Smooth muscle cell (in vitro differentiated cells): Measurements from ENCODE around the gene ODAD2. TPM values are rescaled to one million over a fixed set of nuclear protein-coding genes. Genes with fewer than 3 reads are reported as not detected.

ENCODE experiments used
- DNase-seq: peaks from one replicate; lab custom pipeline; 2025; ENCODE audit not compliant: unreplicated experiment; lab: John Stamatoyannopoulos, UW
- H2AFZ ChIP-seq: fragments of 200-600 bp; sonication (generic); 2 replicates; pipeline ENCODE4 v1.6.0; 2016; ENCODE audit warnings: antibody characterized with exemption, low read depth, mild to moderate bottlenecking
- H3F3A ChIP-seq: fragments of 200-600 bp; sonication (generic); 2 replicates; pipeline ENCODE4 v1.6.0; 2017; ENCODE audit warnings: antibody characterized with exemption, low read depth
- H3K27ac ChIP-seq: fragments of 200-600 bp; sonication (generic); 2 replicates; pipeline ENCODE4 v1.5.1; 2016; ENCODE audit warnings: low read depth, mild to moderate bottlenecking
- H3K27me3 ChIP-seq: fragments of 200-600 bp; sonication (generic); 2 replicates; pipeline ENCODE4 v1.6.1; 2016; ENCODE audit warnings: low read depth, mild to moderate bottlenecking
- H3K36me3 ChIP-seq: fragments of 200-600 bp; sonication (generic); 2 replicates; pipeline ENCODE4 v1.5.1; 2016; ENCODE audit warnings: low read depth
- H3K4me1 ChIP-seq: fragments of 200-600 bp; sonication (generic); 2 replicates; pipeline ENCODE4 v1.5.1; 2016; ENCODE audit warnings: low read depth
- H3K4me2 ChIP-seq: fragments of 200-600 bp; sonication (generic); 2 replicates; pipeline ENCODE4 v1.6.0; 2016; ENCODE audit warnings: mild to moderate bottlenecking
- H3K4me3 ChIP-seq: fragments of 200-600 bp; sonication (generic); 2 replicates; pipeline ENCODE4 v1.5.1; 2016; ENCODE audit warnings: mild to moderate bottlenecking
- H3K79me2 ChIP-seq: fragments of 200-600 bp; sonication (generic); 2 replicates; pipeline ENCODE4 v1.6.0; 2016; ENCODE audit warnings: low read depth, mild to moderate bottlenecking
- H3K9ac ChIP-seq: fragments of 200-600 bp; sonication (generic); 2 replicates; pipeline ENCODE4 v1.6.0; 2016; ENCODE audit warnings: low read depth
- H3K9me3 ChIP-seq: fragments of 200-600 bp; sonication (generic); replicated peaks from 2 replicates; pipeline ENCODE4 v1.5.1; 2016; ENCODE audit warnings: low read depth
- H4K20me1 ChIP-seq: fragments of 200-600 bp; sonication (generic); 2 replicates; pipeline ENCODE4 v1.6.0; 2016; ENCODE audit warnings: low read depth
- WGBS: methylation state at CpG from one replicate; pipeline ENCODE4 v1.1.7; 2016; ENCODE audit warnings: low lambda C conversion rate; 5-methylcytosine and 5-hydroxymethylcytosine counted together
- polyA plus RNA-seq: library from polyadenylated mRNA; unstranded; fragments of >200 nt; fragmentation: Nextera tagmentation; extraction: Ambion mirVana; gene quantifications from 2 replicates; pipeline ENCODE4 v1.2.1, GENCODE V29; 2016
- total RNA-seq: library from RNA; depleted of rRNA; stranded (reverse); fragments of >200 nt; gene quantifications from 2 replicates; pipeline ENCODE4 v1.2.3, GENCODE V29; 2014
- TF ChIP-seq, protein P1 (sequence below): fragments of 200-600 bp; sonication (generic); IDR thresholded peaks from 2 replicates; pipeline ENCODE4 v1.5.1; 2017; ENCODE audit warnings: borderline replicate concordance, mild to moderate bottlenecking, antibody characterized with exemption; ENCODE audit not compliant: insufficient read depth, poor library complexity, severe bottlenecking

The ODAD2 gene
- total and polyA plus RNA-seq, 2 experiments from 2014 or later = 0.45 TPM; not detected in 1

- no peak overlapping the region for H3K27ac ChIP-seq
- no peak for DNase-seq
These were observed 9.2 kb upstream of the ODAD2 start for GRCh38 chr10:28008054-28008453.

GRCh38 chr10:28001353-28001752 is 2.5 kb upstream of the ODAD2 start:
- Histone ChIP-seq H3K36me3 (no peaks in the 10 kb centered on the region), H3K4me1 (peaks cover 12% of the 10 kb centered on the region), H3K27me3 (peaks cover 45% of the 10 kb centered on the region), H4K20me1 (no peaks in the 10 kb centered on the region), H3F3A (no peaks in the 10 kb centered on the region), H3K9me3 (no peaks in the 10 kb centered on the region), H3K27ac (no peak overlapping the region), H3K79me2 (no peaks in the 10 kb centered on the region), H3K4me2 (no peak overlapping the region), H3K9ac (no peak overlapping the region), H3K4me3 (no peak overlapping the region), H2AFZ (no peak overlapping the region)
- TF ChIP-seq, protein P1, sequence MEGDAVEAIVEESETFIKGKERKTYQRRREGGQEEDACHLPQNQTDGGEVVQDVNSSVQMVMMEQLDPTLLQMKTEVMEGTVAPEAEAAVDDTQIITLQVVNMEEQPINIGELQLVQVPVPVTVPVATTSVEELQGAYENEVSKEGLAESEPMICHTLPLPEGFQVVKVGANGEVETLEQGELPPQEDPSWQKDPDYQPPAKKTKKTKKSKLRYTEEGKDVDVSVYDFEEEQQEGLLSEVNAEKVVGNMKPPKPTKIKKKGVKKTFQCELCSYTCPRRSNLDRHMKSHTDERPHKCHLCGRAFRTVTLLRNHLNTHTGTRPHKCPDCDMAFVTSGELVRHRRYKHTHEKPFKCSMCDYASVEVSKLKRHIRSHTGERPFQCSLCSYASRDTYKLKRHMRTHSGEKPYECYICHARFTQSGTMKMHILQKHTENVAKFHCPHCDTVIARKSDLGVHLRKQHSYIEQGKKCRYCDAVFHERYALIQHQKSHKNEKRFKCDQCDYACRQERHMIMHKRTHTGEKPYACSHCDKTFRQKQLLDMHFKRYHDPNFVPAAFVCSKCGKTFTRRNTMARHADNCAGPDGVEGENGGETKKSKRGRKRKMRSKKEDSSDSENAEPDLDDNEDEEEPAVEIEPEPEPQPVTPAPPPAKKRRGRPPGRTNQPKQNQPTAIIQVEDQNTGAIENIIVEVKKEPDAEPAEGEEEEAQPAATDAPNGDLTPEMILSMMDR = no peak
- 92% methylated on average over 7 of the region's 7 CpGs for WGBS
- DNase-seq = no peak

More at GRCh38 chr10:28008054-28008453, 9.2 kb upstream of the ODAD2 start:
- H2AFZ ChIP-seq = no peak overlapping the region
- no peaks in the 10 kb centered on the region for H3K9me3 ChIP-seq
- no peaks in the 10 kb centered on the region for H3K36me3 ChIP-seq
- 91% methylated on average over 3 of the region's 3 CpGs for WGBS
- H3F3A ChIP-seq = no peaks in the 10 kb centered on the region
- no peaks in the 10 kb centered on the region for H3K27me3 ChIP-seq
- no peak overlapping the region for H3K9ac ChIP-seq
- TF ChIP-seq, protein P1 = no peak
- no peaks in the 10 kb centered on the region for H4K20me1 ChIP-seq
- no peaks in the 10 kb centered on the region for H3K4me1 ChIP-seq
- H3K79me2 ChIP-seq = no peaks in the 10 kb centered on the region
- no peak overlapping the region for H3K4me2 ChIP-seq
- no peak overlapping the region for H3K4me3 ChIP-seq

- DNase-seq = peak; percentile 21
- under 1% methylated on average over 28 of the region's 62 CpGs for WGBS
These were observed 513 bp downstream of the ODAD2 start for GRCh38 chr10:27998178-27998953.

More at GRCh38 chr10:27998178-27998953, 513 bp downstream of the ODAD2 start:
- no peaks in the 10 kb centered on the region for H3K79me2 ChIP-seq
- H3K27me3 ChIP-seq = peaks cover 63% of the 10 kb centered on the region
- H3K4me3 ChIP-seq = peak overlapping the region; percentile 65
- H2AFZ ChIP-seq = peak overlapping the region; percentile 85
- no peak overlapping the region for H3K27ac ChIP-seq
- no peaks in the 10 kb centered on the region for H3K36me3 ChIP-seq
- TF ChIP-seq, protein P1 = no peak
- H3K4me2 ChIP-seq = peak overlapping the region; percentile 94
- H3K9me3 ChIP-seq = no peaks in the 10 kb centered on the region
- no peaks in the 10 kb centered on the region for H4K20me1 ChIP-seq
- peaks cover 21% of the 10 kb centered on the region for H3K4me1 ChIP-seq
- H3F3A ChIP-seq = no peaks in the 10 kb centered on the region
- no peak overlapping the region for H3K9ac ChIP-seq
